ENCODE results near the gene SNAPC4. TPM values are rescaled to one million over a fixed set of nuclear protein-coding genes. Genes with fewer than 3 reads are reported as not detected.

The SNAPC4 gene
- total RNA-seq, 2 experiments from 2014 or later: 9.4 to 10.8 TPM

- H3K9me3 Mint-ChIP-seq: no peaks in the 10 kb centered on the region
- no peak overlapping the region for H3K27ac Mint-ChIP-seq
- H3K36me3 Mint-ChIP-seq (ENCODE audit: low read depth): peaks cover 2% of the 10 kb centered on the region
- no peaks in the 10 kb centered on the region for H3K27me3 Mint-ChIP-seq
- no peaks in the 10 kb centered on the region for H3K4me1 Mint-ChIP-seq
- no peak for DNase-seq
- ChIA-PET CTCF (interaction anchor here (0.5 to 15.6 kb wide), 4 partner anchors 11 to 29 kb away, joined by 3 to 106 read pairs (median 4); partner anchors contain the start of gene DNLZ), POLR2A (no interaction called here)
- H3K4me3 Mint-ChIP-seq: no peak overlapping the region
Observed at GRCh38 chr9:136378170-136379002, 21.6 kb downstream of the SNAPC4 start.

- Mint-ChIP-seq H3K4me3 (no peak overlapping the region), H3K27me3 (no peaks in the 10 kb centered on the region), H3K4me1 (no peaks in the 10 kb centered on the region), H3K27ac (no peak overlapping the region), H3K9me3 (no peaks in the 10 kb centered on the region), H3K36me3 (ENCODE audit: low read depth) (peaks cover 2% of the 10 kb centered on the region)
- CTCF ChIA-PET: interaction anchor here (0.7 to 15.6 kb wide), 2 partner anchors 12 to 13 kb away, joined by 3 to 106 read pairs; partner anchors contain the start of gene DNLZ
- DNase-seq: no peak
- POLR2A ChIA-PET: no interaction called here
Observed at GRCh38 chr9:136377341-136378169, 22.4 kb downstream of the SNAPC4 start.

- no peak for DNase-seq
- H3K27me3 Mint-ChIP-seq: no peaks in the 10 kb centered on the region
- no peaks in the 10 kb centered on the region for H3K9me3 Mint-ChIP-seq
- H3K4me1 Mint-ChIP-seq: no peaks in the 10 kb centered on the region
- no peak overlapping the region for H3K27ac Mint-ChIP-seq
- no peak overlapping the region for H3K4me3 Mint-ChIP-seq
- ChIA-PET CTCF (interaction anchor here (0.7 to 15.6 kb wide), 2 partner anchors 11 to 12 kb away, joined by 3 to 106 read pairs; partner anchors contain the start of gene DNLZ), POLR2A (no interaction called here)
- peaks cover 2% of the 10 kb centered on the region for H3K36me3 Mint-ChIP-seq (ENCODE audit: low read depth)
Observed at GRCh38 chr9:136376457-136376856, 23.5 kb downstream of the SNAPC4 start.

- Mint-ChIP-seq H3K4me3 (no peak overlapping the region), H3K4me1 (no peaks in the 10 kb centered on the region), H3K36me3 (ENCODE audit: low read depth) (peaks cover 2% of the 10 kb centered on the region), H3K27me3 (no peaks in the 10 kb centered on the region), H3K27ac (no peak overlapping the region), H3K9me3 (no peaks in the 10 kb centered on the region)
- POLR2A ChIA-PET: no interaction called here
- DNase-seq: no peak
- CTCF ChIA-PET: interaction anchor here (1.3 kb wide), 1 partner anchor 12 kb away, joined by 6 read pairs; the partner anchor contains the start of gene DNLZ
Observed at GRCh38 chr9:136375096-136375495, 24.9 kb downstream of the SNAPC4 start.

- Mint-ChIP-seq H3K4me1 (no peaks in the 10 kb centered on the region), H3K27ac (no peak overlapping the region), H3K9me3 (no peaks in the 10 kb centered on the region), H3K27me3 (no peaks in the 10 kb centered on the region), H3K36me3 (ENCODE audit: low read depth) (peaks cover 2% of the 10 kb centered on the region), H3K4me3 (no peak overlapping the region)
- DNase-seq: no peak
- CTCF ChIA-PET: interaction anchor here (0.6 to 1.3 kb wide), 3 partner anchors 11 to 107 kb away, joined by 3 to 6 read pairs (median 4); partner anchors contain the start of gene DNLZ
- POLR2A ChIA-PET: no interaction called here
Observed at GRCh38 chr9:136374183-136374575, 25.8 kb downstream of the SNAPC4 start.

- ChIA-PET CTCF (interaction anchor here (0.6 to 1.7 kb wide), 5 partner anchors 10 to 107 kb away, joined by 3 to 12 read pairs (median 4); partner anchors contain the start of gene DNLZ), POLR2A (no interaction called here)
- Mint-ChIP-seq H3K4me3 (no peak within 1 kb of the TSS), H3K27me3 (no peaks in the 10 kb centered on the region), H3K4me1 (no peaks in the 10 kb centered on the region), H3K27ac (no peak within 1 kb of the TSS), H3K36me3 (ENCODE audit: low read depth) (no peaks in the 10 kb centered on the region), H3K9me3 (no peaks in the 10 kb centered on the region)
- no peak for DNase-seq
Observed at GRCh38 chr9:136373300-136374182, 26.4 kb downstream of the SNAPC4 start, which contains the start of gene CARD9. CARD9 (minus strand) TSS chr9:136373669; CDS start chr9:136372078, 1,591 bp downstream.

- Mint-ChIP-seq H3K36me3 (ENCODE audit: low read depth) (no peaks in the 10 kb centered on the region), H3K27ac (no peak overlapping the region), H3K9me3 (no peaks in the 10 kb centered on the region), H3K4me1 (no peaks in the 10 kb centered on the region), H3K4me3 (no peak overlapping the region), H3K27me3 (no peaks in the 10 kb centered on the region)
- ChIA-PET POLR2A (no interaction called here), CTCF (interaction anchor here (0.9 to 1.7 kb wide), 4 partner anchors 9 to 28 kb away, joined by 3 to 12 read pairs (median 4); partner anchors contain the start of gene DNLZ)
- DNase-seq: no peak
Observed at GRCh38 chr9:136372561-136373299, 27.2 kb downstream of the SNAPC4 start.

- H3K9me3 Mint-ChIP-seq: no peaks in the 10 kb centered on the region
- H3K36me3 Mint-ChIP-seq (ENCODE audit: low read depth): no peaks in the 10 kb centered on the region
- ChIA-PET POLR2A (no interaction called here), CTCF (interaction anchor here (1.3 to 1.7 kb wide), 2 partner anchors 9 kb away, joined by 4 to 12 read pairs; partner anchors contain the start of gene DNLZ)
- DNase-seq: no peak
- H3K27me3 Mint-ChIP-seq: no peaks in the 10 kb centered on the region
- H3K4me3 Mint-ChIP-seq: no peak overlapping the region
- H3K4me1 Mint-ChIP-seq: no peaks in the 10 kb centered on the region
- H3K27ac Mint-ChIP-seq: no peak overlapping the region
Observed at GRCh38 chr9:136372006-136372405, 28.0 kb downstream of the SNAPC4 start.

GRCh38 chr9:136371533-136371880, 28.5 kb downstream of the SNAPC4 start:
- no peak for DNase-seq
- POLR2A ChIA-PET: no interaction called here
- Mint-ChIP-seq H3K27ac (no peak overlapping the region), H3K9me3 (no peaks in the 10 kb centered on the region), H3K4me3 (no peak overlapping the region), H3K4me1 (no peaks in the 10 kb centered on the region), H3K36me3 (ENCODE audit: low read depth) (no peaks in the 10 kb centered on the region), H3K27me3 (no peaks in the 10 kb centered on the region)
- CTCF ChIA-PET: interaction anchor here (0.6 to 1.7 kb wide), 3 partner anchors 8 to 1065 kb away, joined by 3 to 12 read pairs (median 4); partner anchors contain the start of gene DNLZ

- Mint-ChIP-seq H3K27me3 (no peaks in the 10 kb centered on the region), H3K36me3 (ENCODE audit: low read depth) (no peaks in the 10 kb centered on the region), H3K9me3 (no peaks in the 10 kb centered on the region), H3K27ac (no peak overlapping the region), H3K4me1 (no peaks in the 10 kb centered on the region), H3K4me3 (no peak overlapping the region)
- DNase-seq: no peak
- CTCF ChIA-PET: interaction anchor here (0.6 to 1.4 kb wide), 3 partner anchors 17 to 1065 kb away, joined by 3 to 4 read pairs (median 3); no protein-coding TSS in a partner anchor
- POLR2A ChIA-PET: no interaction called here
Observed at GRCh38 chr9:136370687-136371532, 29.1 kb downstream of the SNAPC4 start.

GRCh38 chr9:136370037-136370436, 29.9 kb downstream of the SNAPC4 start:
- no peak overlapping the region for H3K4me3 Mint-ChIP-seq
- H3K27me3 Mint-ChIP-seq: no peaks in the 10 kb centered on the region
- no peak for DNase-seq
- CTCF ChIA-PET: interaction anchor here (1.4 kb wide), 1 partner anchor 56 kb away, joined by 4 read pairs; no protein-coding TSS in a partner anchor
- H3K27ac Mint-ChIP-seq: no peak overlapping the region
- H3K9me3 Mint-ChIP-seq: no peaks in the 10 kb centered on the region
- no peaks in the 10 kb centered on the region for H3K36me3 Mint-ChIP-seq (ENCODE audit: low read depth)
- POLR2A ChIA-PET: no interaction called here
- no peaks in the 10 kb centered on the region for H3K4me1 Mint-ChIP-seq

Data from activated CD4-positive, alpha-beta T cell treated with anti-CD3 and anti-CD28 coated beads, Interleukin-2, amount 10 ng/mL, durations not matched to agents 7 days and 5 days (primary cell).